SK-N-SH (cell line): ENCODE results near the gene BTBD16. TPM values are rescaled to one million over a fixed set of nuclear protein-coding genes. Genes with fewer than 3 reads are reported as not detected.

Source experiments
- CTCF ChIA-PET: fragments of 300-600, 350-600 bp; formaldehyde crosslinking; extraction: SDS; loops from one replicate; lab custom pipeline; 2021; lab: Yijun Ruan, JAX
- POLR2A ChIA-PET: fragments of 350-600 bp; sonication (Branson Sonifier 250); formaldehyde crosslinking; extraction: SDS; loops from one replicate; lab custom pipeline; 2020; ENCODE audit warnings: antibody characterized with exemption, inconsistent platforms; lab: Yijun Ruan, JAX
- DNase-seq: peaks from one replicate; pipeline ENCODE4 v3.0.0; 2012
- H2AFZ ChIP-seq: fragments of 200-600 bp; sonication (generic); 2 replicates; pipeline ENCODE4 v1.8.1; 2016; ENCODE audit warnings: antibody characterized with exemption, mild to moderate bottlenecking, low read depth
- H3F3A ChIP-seq: fragments of 200-600 bp; sonication (generic); replicated peaks from 2 replicates; pipeline ENCODE3; 2016; ENCODE audit warnings: antibody characterized with exemption, mild to moderate bottlenecking; ENCODE audit not compliant: insufficient read depth
- H3K27ac ChIP-seq, 2 experiments: fragments of 200-500 bp in 1 of 2; fragments of 200-600 bp in 1 of 2; sonication (Bioruptor generic) in 1 of 2; sonication (generic), shearing (Covaris generic) in 1 of 2; 2 replicates each; pipeline versions ENCODE4 v1.5.1 to v1.6.1; 2014 to 2016; ENCODE audit warnings: low read depth in 2 of 2, inconsistent platforms in 1 of 2, low read length in 1 of 2, mild to moderate bottlenecking in 1 of 2, mixed read lengths in 1 of 2
- H3K27me3 ChIP-seq: fragments of 200-600 bp; sonication (generic), shearing (Covaris generic); 2 replicates; pipeline ENCODE4 v1.6.1; 2016; ENCODE audit warnings: mixed run types; ENCODE audit not compliant: insufficient read depth
- H3K36me3 ChIP-seq, 2 experiments: fragments of 200-500 bp in 1 of 2; fragments of 200-600 bp in 1 of 2; sonication (Bioruptor generic) in 1 of 2; sonication (generic) in 1 of 2; replicated peaks in 1 of 2; 2 replicates each; pipeline versions ENCODE3 to v1.5.1; 2014 to 2016; ENCODE audit warnings: low read length in 1 of 2, mild to moderate bottlenecking in 1 of 2; ENCODE audit not compliant: insufficient read depth in 2 of 2, control insufficient read depth in 1 of 2
- H3K4me1 ChIP-seq, 2 experiments: fragments of 200-500 bp in 1 of 2; fragments of 200-600 bp in 1 of 2; sonication (Bioruptor generic) in 1 of 2; sonication (generic), shearing (Covaris generic) in 1 of 2; 2 replicates each; pipeline versions ENCODE4 v1.5.1 to v1.6.1; 2014 to 2016; ENCODE audit warnings: low read depth in 1 of 2, low read length in 1 of 2, mixed run types in 1 of 2; ENCODE audit not compliant: insufficient read depth in 2 of 2, control insufficient read depth in 1 of 2
- H3K4me2 ChIP-seq: fragments of 200-600 bp; sonication (generic), shearing (Covaris generic); 2 replicates; pipeline ENCODE4 v1.6.1; 2017; ENCODE audit warnings: mixed run types
- H3K4me3 ChIP-seq, 2 experiments: fragments of 200-500 bp in 1 of 2; fragments of 200-600 bp in 1 of 2; sonication (Bioruptor generic) in 1 of 2; sonication (generic), shearing (Covaris generic) in 1 of 2; 2 replicates each; pipeline versions ENCODE4 v1.5.1 to v1.8.1; 2014 to 2016; ENCODE audit warnings: low read depth in 2 of 2, inconsistent platforms in 1 of 2, low read length in 1 of 2, mild to moderate bottlenecking in 1 of 2, mixed read lengths in 1 of 2, moderate library complexity in 1 of 2
- H3K79me2 ChIP-seq: fragments of 200-600 bp; sonication (generic); 2 replicates; pipeline ENCODE4 v1.8.1; 2017; ENCODE audit warnings: mild to moderate bottlenecking; ENCODE audit not compliant: insufficient read depth
- H3K9ac ChIP-seq: fragments of 200-600 bp; sonication (generic); 2 replicates; pipeline ENCODE4 v1.6.1; 2017; ENCODE audit warnings: mixed run types
- H3K9me2 ChIP-seq: fragments of 200-600 bp; sonication (generic); 2 replicates; pipeline ENCODE4 v1.6.1; 2017; ENCODE audit warnings: mixed run types
- H3K9me3 ChIP-seq: fragments of 200-600 bp; sonication (generic); 2 replicates; pipeline ENCODE4 v1.6.1; 2017; ENCODE audit warnings: mixed run types, mild to moderate bottlenecking, moderate library complexity
- H4K20me1 ChIP-seq: fragments of 200-600 bp; sonication (generic); 2 replicates; pipeline ENCODE4 v1.6.1; 2017; ENCODE audit warnings: mild to moderate bottlenecking, mixed run types; ENCODE audit not compliant: insufficient read depth
- CTCF ChIP-seq: fragments of 200-600 bp; sonication (generic); IDR thresholded peaks from 2 replicates; pipeline ENCODE4 v1.6.1; 2017; ENCODE audit warnings: antibody characterized with exemption, mild to moderate bottlenecking, moderate library complexity
- EZH2phosphoT487 ChIP-seq: fragments of 200-600 bp; sonication (generic); IDR thresholded peaks from 2 replicates; pipeline ENCODE4 v1.6.1; 2017; ENCODE audit warnings: low read depth, mixed run types, mild to moderate bottlenecking, antibody characterized with exemption, moderate library complexity, borderline replicate concordance
- FOXJ3 ChIP-seq: sonication (generic); formaldehyde crosslinking; IDR thresholded peaks from 2 replicates; pipeline ENCODE4 v1.5.1; 2020; ENCODE audit warnings: mild to moderate bottlenecking, missing genetic modification reagents
- GATA2 ChIP-seq: sonication (generic); formaldehyde crosslinking; IDR thresholded peaks from 2 replicates; pipeline ENCODE4 v1.5.0; 2020; ENCODE audit warnings: mild to moderate bottlenecking, missing genetic modification reagents
- IRF3 ChIP-seq: fragments of 150-350 bp; IDR thresholded peaks from 2 replicates; pipeline ENCODE4 v1.6.1; 2016; ENCODE audit warnings: mild to moderate bottlenecking, low read depth, low read length
- JUND ChIP-seq: IDR thresholded peaks from 2 replicates; pipeline ENCODE4 v1.4.0; 2012
- MEF2A ChIP-seq: IDR thresholded peaks from 2 replicates; pipeline ENCODE4 v1.4.0; 2012; ENCODE audit warnings: low read depth, borderline replicate concordance
- NFIC ChIP-seq: IDR thresholded peaks from 2 replicates; pipeline ENCODE4 v1.4.0; 2012; ENCODE audit warnings: borderline replicate concordance
- RCOR1 ChIP-seq: fragments of 150-350 bp; IDR thresholded peaks from 2 replicates; pipeline ENCODE4 v1.6.1; 2017; ENCODE audit warnings: antibody characterized with exemption, low read length
- REST ChIP-seq: IDR thresholded peaks from 2 replicates; pipeline ENCODE4 v1.6.1; 2012; ENCODE audit warnings: mild to moderate bottlenecking, low read depth, low read length, moderate library complexity
- RFX5 ChIP-seq: IDR thresholded peaks from 2 replicates; pipeline ENCODE4 v1.6.1; 2012; ENCODE audit warnings: mild to moderate bottlenecking, improper control_type of control experiment, low read length
- RXRA ChIP-seq: IDR thresholded peaks from 2 replicates; pipeline ENCODE4 v1.4.0; 2012; ENCODE audit warnings: low read depth, mild to moderate bottlenecking, borderline replicate concordance
- TAF1 ChIP-seq: IDR thresholded peaks from 2 replicates; pipeline ENCODE4 v1.6.1; 2012; ENCODE audit warnings: low read depth, mild to moderate bottlenecking, low read length, moderate library complexity, borderline replicate concordance
- YY1 ChIP-seq: IDR thresholded peaks from 2 replicates; pipeline ENCODE4 v1.4.0; 2012; ENCODE audit warnings: low read depth, mild to moderate bottlenecking
- WGBS: methylation state at CpG from one replicate; pipeline ENCODE4 v1.1.6; 2017; ENCODE audit warnings: low lambda C conversion rate; 5-methylcytosine and 5-hydroxymethylcytosine counted together
- polyA plus RNA-seq, 3 experiments: library from polyadenylated mRNA; depleted of rRNA; stranded (reverse); fragments of >200 nt; gene quantifications; 2 replicates each; pipeline ENCODE4 v1.2.3, GENCODE V29; 2012
- TF ChIP-seq, protein P1 (sequence below): IDR thresholded peaks from 2 replicates; pipeline ENCODE4 v1.4.0; 2012; ENCODE audit warnings: low read depth

Gene BTBD16
- polyA plus RNA-seq, 1 of the 3 experiments (the other 2 are of a cell fraction) = not detected

DNA sequence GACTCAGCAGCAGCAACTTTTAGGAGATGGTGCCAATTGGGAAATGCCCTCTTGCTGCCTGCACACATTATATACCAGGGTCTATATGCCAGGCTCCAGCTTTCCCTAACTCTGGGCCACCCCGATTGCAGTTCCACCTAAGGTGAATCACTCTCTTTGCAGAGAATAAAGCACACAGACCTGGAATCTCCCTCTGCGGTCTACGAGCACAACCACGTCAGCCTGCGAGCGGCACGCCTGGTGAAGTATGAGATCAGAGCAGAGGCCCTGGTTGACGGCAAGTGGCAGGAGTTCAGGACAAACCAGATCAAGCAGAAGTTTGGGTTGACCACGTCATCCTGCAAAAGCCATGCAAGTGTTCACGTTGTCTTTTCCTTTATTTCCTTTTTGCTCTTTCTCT is 65.2 kb downstream of the BTBD16 start:
- H2AFZ ChIP-seq = no peak overlapping the region
- H3K9me2 ChIP-seq = no peaks in the 10 kb centered on the region
- WGBS = 88% methylated on average over 10 of the region's 10 CpGs
- no peak overlapping the region for H3K4me2 ChIP-seq
- DNase-seq = no peak
- H3K36me3 ChIP-seq = no peaks in the 10 kb centered on the region
- no peak overlapping the region for H3K4me3 ChIP-seq
- no peak overlapping the region for H3K27ac ChIP-seq
- H3K79me2 ChIP-seq = no peaks in the 10 kb centered on the region
- ChIA-PET CTCF (interaction anchor here (0.7 to 1.8 kb wide), 3 partner anchors 11 to 99 kb away, joined by 3 to 9 read pairs (median 6); no protein-coding TSS in a partner anchor), POLR2A (no interaction called here)
- no peak overlapping the region for H3K9ac ChIP-seq
- TF ChIP-seq FOXJ3 (CRISPR knock-in tag) (no peak), NFIC (no peak), RXRA (no peak), CTCF (no peak), RFX5 (no peak), RCOR1 (no peak), GATA2 (CRISPR knock-in tag) (no peak), JUND (no peak), EZH2phosphoT487 (no peak), MEF2A (no peak), TAF1 (no peak), IRF3 (no peak), YY1 (no peak), REST (no peak)
- TF ChIP-seq, protein P1, sequence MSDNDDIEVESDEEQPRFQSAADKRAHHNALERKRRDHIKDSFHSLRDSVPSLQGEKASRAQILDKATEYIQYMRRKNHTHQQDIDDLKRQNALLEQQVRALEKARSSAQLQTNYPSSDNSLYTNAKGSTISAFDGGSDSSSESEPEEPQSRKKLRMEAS = no peak
- H3K4me1 ChIP-seq = no peaks in the 10 kb centered on the region
- H3F3A ChIP-seq = no peaks in the 10 kb centered on the region
- H4K20me1 ChIP-seq = no peaks in the 10 kb centered on the region
- no peaks in the 10 kb centered on the region; the same call in 1 of the 2 replicates for H3K27me3 ChIP-seq
- H3K9me3 ChIP-seq = no peaks in the 10 kb centered on the region
